Loucy (cell line): ENCODE results near the gene GPR37.

Source experiments
- EZH2phosphoT487 ChIP-seq: fragments of 200-600 bp; IDR thresholded peaks from 2 replicates; pipeline ENCODE4 v1.6.1; 2018; ENCODE audit warnings: antibody characterized with exemption, mild to moderate bottlenecking, moderate library complexity, borderline replicate concordance
- TF ChIP-seq, protein P1 (sequence below): fragments of 200-600 bp; sonication (generic); conservative IDR thresholded peaks from 2 replicates; pipeline ENCODE4 v1.5.1; 2014; ENCODE audit warnings: mild to moderate bottlenecking, antibody characterized with exemption, low read length

DNA sequence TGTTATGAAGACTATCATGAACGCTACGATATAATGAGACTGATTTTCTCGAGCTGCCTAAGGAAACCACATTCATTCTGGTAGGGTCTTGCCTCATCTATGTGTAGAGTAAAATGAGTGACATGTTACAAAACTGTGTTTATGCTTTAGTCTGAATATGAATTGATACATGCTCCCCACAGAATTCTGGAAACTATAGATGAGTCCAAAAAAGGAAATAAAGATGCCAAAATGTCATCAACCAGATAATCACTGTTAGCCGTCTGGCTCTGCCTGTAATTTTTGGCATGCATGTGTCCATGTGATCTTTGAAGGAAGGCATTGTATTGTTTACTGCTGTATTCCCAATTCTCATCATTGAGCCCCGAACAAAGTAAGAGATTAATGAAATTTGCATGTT is 42.6 kb upstream of the GPR37 start:
- TF ChIP-seq, protein P1, sequence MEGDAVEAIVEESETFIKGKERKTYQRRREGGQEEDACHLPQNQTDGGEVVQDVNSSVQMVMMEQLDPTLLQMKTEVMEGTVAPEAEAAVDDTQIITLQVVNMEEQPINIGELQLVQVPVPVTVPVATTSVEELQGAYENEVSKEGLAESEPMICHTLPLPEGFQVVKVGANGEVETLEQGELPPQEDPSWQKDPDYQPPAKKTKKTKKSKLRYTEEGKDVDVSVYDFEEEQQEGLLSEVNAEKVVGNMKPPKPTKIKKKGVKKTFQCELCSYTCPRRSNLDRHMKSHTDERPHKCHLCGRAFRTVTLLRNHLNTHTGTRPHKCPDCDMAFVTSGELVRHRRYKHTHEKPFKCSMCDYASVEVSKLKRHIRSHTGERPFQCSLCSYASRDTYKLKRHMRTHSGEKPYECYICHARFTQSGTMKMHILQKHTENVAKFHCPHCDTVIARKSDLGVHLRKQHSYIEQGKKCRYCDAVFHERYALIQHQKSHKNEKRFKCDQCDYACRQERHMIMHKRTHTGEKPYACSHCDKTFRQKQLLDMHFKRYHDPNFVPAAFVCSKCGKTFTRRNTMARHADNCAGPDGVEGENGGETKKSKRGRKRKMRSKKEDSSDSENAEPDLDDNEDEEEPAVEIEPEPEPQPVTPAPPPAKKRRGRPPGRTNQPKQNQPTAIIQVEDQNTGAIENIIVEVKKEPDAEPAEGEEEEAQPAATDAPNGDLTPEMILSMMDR, result no peak
- no peak for TF ChIP-seq EZH2phosphoT487
